Measurements from ENCODE around the gene MYO10.

The MYO10 gene

DNA sequence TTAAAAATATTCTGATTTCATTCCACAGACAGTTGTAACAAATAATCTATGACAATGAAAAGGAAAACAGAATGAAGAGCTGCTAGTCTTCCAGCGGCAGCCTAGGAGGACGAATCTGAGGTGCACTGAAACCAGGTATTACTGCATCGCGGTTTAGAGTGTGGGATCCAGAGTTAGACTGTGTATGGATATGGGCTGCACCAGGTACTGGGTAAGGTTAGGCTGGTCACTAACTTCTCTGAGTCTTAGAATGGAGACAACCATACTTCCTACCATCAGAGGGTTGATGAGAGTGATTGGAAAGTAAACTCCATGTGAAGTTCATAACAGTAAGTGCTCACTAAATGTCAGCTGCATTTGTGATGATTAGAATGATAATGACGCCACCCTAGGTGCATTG lies 158.7 kb downstream of the MYO10 start:
- no peaks in the 10 kb centered on the region for H3K27me3 ChIP-seq
- no peak overlapping the region for H3K27ac ChIP-seq
- no peaks in the 10 kb centered on the region for H3K36me3 ChIP-seq
- H3K4me3 ChIP-seq (ENCODE audit: low read depth in 1 of 2, low read length in 1 of 2) = no peak overlapping the region
- H3K9me3 ChIP-seq = no peaks in the 10 kb centered on the region
- TF ChIP-seq CTCF (IDR thresholded peaks at IDR 0.05) = no peak
- H3K4me1 ChIP-seq (ENCODE audit: control insufficient read depth in 1 of 2, insufficient read depth in 1 of 2, low read depth in 1 of 2, low read length in 1 of 2) = no peaks in the 10 kb centered on the region

DNA sequence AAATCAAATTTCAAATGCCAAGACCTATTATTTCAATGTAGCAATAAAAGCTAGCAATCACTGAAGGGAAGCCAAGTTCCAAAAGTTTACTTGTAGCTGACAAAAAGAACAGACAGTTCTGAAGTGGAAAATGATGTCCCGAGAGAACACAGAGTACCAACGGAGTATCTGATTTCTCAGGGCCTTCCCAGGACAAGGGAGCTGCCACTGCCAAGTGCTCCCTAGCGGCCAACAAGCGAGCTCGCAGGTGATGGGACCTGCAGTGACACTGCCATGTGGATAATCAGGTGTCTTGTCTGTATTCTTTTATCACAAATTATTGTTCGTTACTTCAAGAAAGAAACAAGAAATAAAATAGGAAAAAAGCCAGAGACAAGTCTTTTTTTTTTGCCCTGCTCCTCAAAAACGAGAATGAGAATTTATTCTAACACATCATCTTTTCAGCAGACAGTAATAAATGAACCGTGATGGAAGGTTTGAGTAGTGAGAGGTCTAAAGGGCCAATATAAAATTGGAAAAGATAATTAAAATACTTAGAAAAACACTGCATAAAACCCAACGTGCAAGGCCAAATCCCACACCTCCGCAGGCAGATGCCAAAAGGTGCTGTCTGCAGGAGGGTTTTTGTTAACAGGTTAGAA lies 159.4 kb downstream of the MYO10 start:
- Histone ChIP-seq H3K4me3 (ENCODE audit: low read depth in 1 of 2, low read length in 1 of 2) (no peak overlapping the region), H3K9me3 (no peaks in the 10 kb centered on the region), H3K27me3 (no peaks in the 10 kb centered on the region), H3K36me3 (no peaks in the 10 kb centered on the region), H3K27ac (no peak overlapping the region), H3K4me1 (ENCODE audit: control insufficient read depth in 1 of 2, insufficient read depth in 1 of 2, low read depth in 1 of 2, low read length in 1 of 2) (no peaks in the 10 kb centered on the region)
- no peak for TF ChIP-seq CTCF (IDR thresholded peaks at IDR 0.05)

- no peak overlapping the region for H3K4me3 ChIP-seq (ENCODE audit: low read depth in 1 of 2, low read length in 1 of 2)
- no peak overlapping the region for H3K27ac ChIP-seq
- no peaks in the 10 kb centered on the region for H3K4me1 ChIP-seq (ENCODE audit: control insufficient read depth in 1 of 2, insufficient read depth in 1 of 2, low read depth in 1 of 2, low read length in 1 of 2)
- no peaks in the 10 kb centered on the region for H3K9me3 ChIP-seq
- TF ChIP-seq CTCF (IDR thresholded peaks at IDR 0.05) = no peak
- H3K36me3 ChIP-seq = no peaks in the 10 kb centered on the region
- no peaks in the 10 kb centered on the region for H3K27me3 ChIP-seq
Measured at GRCh38 chr5:16774806-16775205, 161.3 kb downstream of the MYO10 start.

DNA sequence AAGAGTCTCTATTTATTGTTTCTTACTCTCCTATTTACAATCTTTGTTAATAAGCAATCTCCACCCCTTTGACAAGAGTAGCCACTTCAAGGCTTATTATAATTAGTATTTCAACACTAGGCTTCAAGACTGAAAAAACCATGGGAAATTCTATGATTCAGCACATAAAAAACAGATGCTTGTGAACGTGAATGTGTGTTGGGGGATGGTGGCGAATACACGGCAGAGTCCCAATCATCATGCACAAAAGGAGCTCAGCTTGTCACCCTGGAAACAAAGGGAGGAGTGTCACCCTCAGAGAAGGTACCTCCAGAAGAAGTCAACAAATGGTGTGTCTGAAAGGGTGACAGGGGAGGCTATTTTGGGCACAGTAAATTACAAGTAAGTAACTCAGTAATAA lies 162.1 kb downstream of the MYO10 start:
- Histone ChIP-seq H3K27me3 (no peaks in the 10 kb centered on the region), H3K4me1 (ENCODE audit: control insufficient read depth in 1 of 2, insufficient read depth in 1 of 2, low read depth in 1 of 2, low read length in 1 of 2) (no peaks in the 10 kb centered on the region), H3K9me3 (no peaks in the 10 kb centered on the region), H3K4me3 (ENCODE audit: low read depth in 1 of 2, low read length in 1 of 2) (no peak overlapping the region), H3K36me3 (no peaks in the 10 kb centered on the region), H3K27ac (no peak overlapping the region)
- TF ChIP-seq CTCF (IDR thresholded peaks at IDR 0.05) = no peak

GRCh38 chr5:16772556-16772955 lies 163.5 kb downstream of the MYO10 start:
- no peak for TF ChIP-seq CTCF (IDR thresholded peaks at IDR 0.05)
- Histone ChIP-seq H3K4me1 (ENCODE audit: control insufficient read depth in 1 of 2, insufficient read depth in 1 of 2, low read depth in 1 of 2, low read length in 1 of 2) (no peaks in the 10 kb centered on the region), H3K27ac (no peak overlapping the region), H3K27me3 (no peaks in the 10 kb centered on the region), H3K36me3 (no peaks in the 10 kb centered on the region), H3K9me3 (no peaks in the 10 kb centered on the region), H3K4me3 (ENCODE audit: low read depth in 1 of 2, low read length in 1 of 2) (no peak overlapping the region)

DNA sequence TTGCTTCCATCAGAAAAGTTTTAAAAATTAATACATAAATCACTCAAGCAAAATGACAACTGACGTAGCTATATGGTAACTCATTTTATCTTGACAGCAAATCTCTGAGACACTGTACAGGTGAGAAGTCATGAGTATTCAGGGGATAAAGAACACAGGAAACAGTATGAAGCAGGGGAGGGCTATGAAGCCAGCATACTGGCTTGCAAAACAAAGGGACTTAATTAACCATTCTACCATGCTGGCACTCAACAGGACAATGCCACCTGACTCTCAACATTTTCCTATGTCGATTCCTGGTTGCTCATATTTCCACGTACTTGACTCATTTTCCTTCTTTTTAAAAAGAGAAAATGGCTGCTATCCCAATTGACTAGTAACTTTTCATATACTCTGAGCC lies 167.9 kb downstream of the MYO10 start:
- H3K4me3 ChIP-seq (ENCODE audit: low read depth in 1 of 2, low read length in 1 of 2) = no peak overlapping the region
- H3K4me1 ChIP-seq (ENCODE audit: control insufficient read depth in 1 of 2, insufficient read depth in 1 of 2, low read depth in 1 of 2, low read length in 1 of 2) = no peaks in the 10 kb centered on the region
- no peak for TF ChIP-seq CTCF (IDR thresholded peaks at IDR 0.05)
- H3K36me3 ChIP-seq = no peaks in the 10 kb centered on the region
- no peaks in the 10 kb centered on the region for H3K27me3 ChIP-seq
- no peaks in the 10 kb centered on the region for H3K9me3 ChIP-seq
- no peak overlapping the region for H3K27ac ChIP-seq

Data from neutrophil (primary cell).